SH-SY5Y (cell line): ENCODE results near the gene PCDHB5.

Experiments
- GATA2 ChIP-seq: IDR thresholded peaks from 2 replicates; pipeline ENCODE4 v1.6.1; 2011; ENCODE audit warnings: mild to moderate bottlenecking, low read depth, low read length
- GATA3 ChIP-seq: IDR thresholded peaks from 2 replicates; pipeline ENCODE4 v1.6.1; 2011; ENCODE audit warnings: low read depth, mild to moderate bottlenecking, low read length, moderate library complexity

The PCDHB5 gene

DNA sequence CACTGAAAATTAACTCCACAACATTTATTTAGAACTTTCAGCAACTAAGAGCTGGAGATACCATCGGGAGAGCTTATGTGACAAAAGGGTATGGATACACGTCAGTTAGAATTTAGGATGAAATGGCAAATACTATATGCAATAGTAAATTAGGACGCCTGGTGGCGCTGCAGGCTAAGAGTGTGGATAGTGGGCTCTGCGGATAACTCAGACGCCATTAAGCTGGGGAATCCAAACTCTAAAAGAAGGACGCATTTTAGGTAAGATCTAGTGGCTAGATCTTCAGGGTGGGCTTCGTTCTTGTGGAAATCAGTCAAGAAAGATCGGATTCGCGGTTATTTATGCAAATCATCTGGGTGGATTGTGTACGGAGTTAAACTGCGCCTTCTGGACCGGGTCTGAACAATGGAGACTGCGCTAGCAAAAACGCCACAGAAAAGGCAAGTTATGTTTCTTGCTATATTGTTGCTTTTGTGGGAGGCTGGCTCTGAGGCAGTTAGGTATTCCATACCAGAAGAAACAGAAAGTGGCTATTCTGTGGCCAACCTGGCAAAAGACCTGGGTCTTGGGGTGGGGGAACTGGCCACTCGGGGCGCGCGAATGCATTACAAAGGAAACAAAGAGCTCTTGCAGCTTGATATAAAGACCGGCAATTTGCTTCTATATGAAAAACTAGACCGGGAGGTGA lies at the start of gene PCDHB5:
Gene PCDHB5 (plus strand): TSS at position 177 of the 688 bp plus-strand sequence. CDS start 229 bp downstream, at position 406.
- no peak for TF ChIP-seq GATA2
- TF ChIP-seq GATA3, result no peak

GRCh38 chr5:141094481-141095262 lies 40.3 kb upstream of the PCDHB5 start, which contains the start of gene PCDHB2:
TSS of gene PCDHB2 (plus strand) at chr5:141094615. CDS start at chr5:141094791, 176 bp downstream.
- TF ChIP-seq GATA3, result no peak
- no peak for TF ChIP-seq GATA2

DNA sequence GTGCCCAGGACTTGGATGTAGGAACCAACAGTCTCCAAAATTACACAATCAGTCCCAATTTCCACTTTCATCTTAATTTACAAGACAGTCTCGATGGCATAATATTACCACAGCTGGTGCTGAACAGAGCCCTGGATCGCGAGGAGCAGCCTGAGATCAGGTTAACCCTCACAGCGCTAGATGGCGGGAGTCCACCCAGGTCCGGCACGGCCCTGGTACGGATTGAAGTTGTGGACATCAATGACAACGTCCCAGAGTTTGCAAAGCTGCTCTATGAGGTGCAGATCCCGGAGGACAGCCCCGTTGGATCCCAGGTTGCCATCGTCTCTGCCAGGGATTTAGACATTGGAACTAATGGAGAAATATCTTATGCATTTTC lies 39.8 kb upstream of the PCDHB5 start:
- no peak for TF ChIP-seq GATA2
- no peak for TF ChIP-seq GATA3

- TF ChIP-seq GATA3, result no peak
- no peak for TF ChIP-seq GATA2
Observed at GRCh38 chr5:141100243-141100805, 34.7 kb upstream of the PCDHB5 start, which contains the start of gene PCDHB3. TSS of gene PCDHB3 (plus strand) at chr5:141100473. CDS start at chr5:141100650, 177 bp downstream.

GRCh38 chr5:141101059-141101458 lies 33.9 kb upstream of the PCDHB5 start:
- TF ChIP-seq GATA2 (no peak), GATA3 (no peak)

DNA sequence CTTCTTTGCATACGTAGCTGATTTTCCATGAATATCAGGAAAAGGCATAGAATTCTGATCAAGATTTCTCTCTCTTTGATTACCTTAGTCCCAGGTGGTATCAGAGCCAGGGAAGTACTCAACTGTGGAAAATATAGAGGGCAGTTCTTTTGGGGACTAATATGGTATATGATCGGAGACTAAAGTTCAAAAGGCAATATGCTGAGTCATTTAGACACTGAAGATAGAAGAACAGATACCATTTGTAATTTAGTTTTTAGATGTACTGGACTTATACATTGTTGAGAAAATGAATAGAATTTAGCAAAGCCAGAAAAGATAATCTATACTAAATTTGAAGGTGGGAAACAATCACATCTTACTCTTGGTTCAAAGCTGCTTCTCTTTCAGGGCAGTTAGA lies 29.7 kb upstream of the PCDHB5 start:
- TF ChIP-seq GATA3, result no peak
- TF ChIP-seq GATA2, result no peak

GRCh38 chr5:141119250-141119649 lies 15.8 kb upstream of the PCDHB5 start:
- TF ChIP-seq GATA3, result no peak

DNA sequence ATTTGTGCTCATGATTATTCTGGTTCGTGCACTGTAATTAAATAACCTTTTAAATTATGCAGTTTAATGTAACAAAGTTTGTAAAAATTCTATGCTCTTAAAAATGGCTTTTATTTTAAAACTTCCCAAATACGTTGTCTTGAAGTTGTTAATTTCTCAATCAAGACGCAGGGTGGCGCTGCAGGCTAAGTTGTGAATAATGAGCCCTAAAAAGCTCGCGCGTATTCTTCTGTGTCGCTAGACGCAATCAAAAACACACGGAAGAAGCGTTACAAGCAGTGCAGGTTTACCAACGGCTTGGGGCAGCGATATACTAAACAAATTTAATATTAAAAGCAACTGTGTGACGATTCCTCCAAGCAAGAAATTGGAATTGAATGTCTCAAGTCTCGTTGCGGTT lies 13.4 kb upstream of the PCDHB5 start, which contains the start of gene PCDHB4:
Gene PCDHB4 (plus strand): TSS at position 256 of the 400 bp plus-strand sequence. CDS start 181 bp downstream, outside the sequence.
- TF ChIP-seq GATA2, result no peak
- no peak for TF ChIP-seq GATA3

- no peak for TF ChIP-seq GATA3
- no peak for TF ChIP-seq GATA2
Observed at GRCh38 chr5:141121985-141122384, 13.0 kb upstream of the PCDHB5 start.

DNA sequence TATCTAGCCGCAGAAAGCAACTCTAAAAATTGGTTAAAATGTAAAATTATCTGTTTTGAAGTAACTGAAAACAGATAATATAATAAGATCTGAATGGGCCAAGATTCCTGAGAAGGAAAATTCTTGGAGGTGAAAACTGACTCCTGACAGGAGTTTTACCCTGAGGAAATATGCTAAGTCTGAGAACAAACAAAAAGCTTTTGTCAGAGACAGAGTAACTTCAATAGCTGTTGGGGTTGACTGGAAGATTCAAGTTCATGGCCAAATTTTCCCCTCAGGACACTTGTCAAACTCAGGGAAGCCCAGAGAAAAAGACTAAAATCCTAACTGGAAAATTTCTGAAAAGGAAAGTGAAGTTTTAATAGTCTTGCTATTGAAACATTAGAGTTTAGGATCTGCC lies 7.7 kb upstream of the PCDHB5 start:
- TF ChIP-seq GATA2, result no peak
- TF ChIP-seq GATA3, result no peak

DNA sequence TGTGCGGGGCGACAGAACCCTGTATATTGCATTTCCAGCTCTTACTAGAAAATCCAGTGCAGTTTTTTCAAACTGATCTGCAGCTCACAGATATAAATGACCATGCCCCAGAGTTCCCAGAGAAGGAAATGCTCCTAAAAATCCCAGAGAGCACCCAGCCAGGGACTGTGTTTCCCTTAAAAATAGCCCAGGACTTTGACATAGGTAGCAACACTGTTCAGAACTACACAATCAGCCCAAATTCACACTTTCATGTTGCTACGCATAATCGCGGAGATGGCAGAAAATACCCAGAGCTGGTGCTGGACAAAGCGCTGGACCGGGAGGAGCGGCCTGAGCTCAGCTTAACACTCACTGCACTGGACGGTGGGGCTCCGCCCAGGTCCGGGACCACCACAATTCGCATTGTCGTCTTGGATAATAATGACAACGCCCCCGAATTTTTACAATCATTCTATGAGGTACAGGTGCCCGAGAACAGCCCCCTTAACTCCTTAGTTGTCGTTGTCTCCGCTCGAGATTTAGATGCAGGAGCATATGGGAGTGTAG lies 786 bp downstream of the PCDHB5 start:
- no peak for TF ChIP-seq GATA2
- TF ChIP-seq GATA3, result no peak

DNA sequence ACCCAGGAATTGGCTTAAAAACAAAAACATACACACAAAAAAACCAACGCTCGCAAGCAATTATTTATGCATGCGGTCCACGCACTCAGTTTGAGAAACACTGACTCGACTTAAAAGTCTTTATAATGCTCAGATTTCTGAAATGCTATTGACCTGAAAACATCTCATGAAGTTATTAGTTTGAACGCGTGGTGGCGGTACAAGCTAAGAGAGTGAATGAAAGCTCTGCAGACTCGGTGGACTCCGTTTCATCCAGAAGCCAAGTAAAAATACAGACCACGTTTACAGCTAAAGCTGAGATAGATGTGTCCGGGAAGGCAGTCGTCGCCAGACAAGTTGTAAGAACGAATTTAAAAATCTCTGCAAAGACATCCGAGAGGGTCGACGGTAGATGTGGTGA lies 14.8 kb downstream of the PCDHB5 start, which contains the start of gene PCDHB6:
Gene PCDHB6 (plus strand): TSS at position 246 of the 400 bp plus-strand sequence. CDS start 201 bp downstream, outside the sequence.
- TF ChIP-seq GATA2 (no peak), GATA3 (no peak)

DNA sequence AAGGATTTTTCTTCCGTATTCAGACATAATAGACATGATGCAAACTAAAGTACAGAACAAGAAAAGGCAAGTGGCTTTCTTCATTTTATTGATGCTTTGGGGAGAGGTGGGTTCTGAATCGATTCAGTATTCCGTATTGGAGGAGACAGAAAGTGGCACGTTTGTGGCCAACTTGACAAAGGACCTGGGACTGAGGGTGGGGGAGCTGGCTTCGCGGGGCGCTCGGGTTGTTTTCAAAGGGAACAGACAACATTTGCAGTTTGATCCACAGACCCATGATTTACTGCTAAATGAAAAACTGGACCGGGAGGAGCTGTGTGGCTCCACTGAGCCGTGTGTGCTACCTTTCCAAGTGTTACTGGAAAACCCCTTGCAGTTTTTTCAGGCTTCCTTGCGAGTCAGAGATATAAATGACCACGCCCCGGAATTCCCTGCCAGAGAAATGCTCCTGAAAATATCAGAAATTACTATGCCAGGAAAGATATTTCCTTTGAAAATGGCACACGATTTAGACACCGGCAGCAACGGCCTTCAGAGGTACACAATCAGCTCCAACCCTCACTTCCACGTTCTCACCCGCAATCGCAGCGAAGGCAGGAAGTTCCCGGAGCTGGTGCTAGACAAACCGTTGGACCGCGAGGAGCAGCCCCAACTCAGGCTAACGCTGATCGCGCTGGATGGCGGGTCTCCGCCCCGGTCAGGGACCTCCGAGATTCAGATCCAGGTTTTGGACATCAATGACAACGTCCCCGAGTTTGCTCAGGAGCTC lies 15.4 kb downstream of the PCDHB5 start:
- TF ChIP-seq GATA3 (no peak), GATA2 (no peak)

DNA sequence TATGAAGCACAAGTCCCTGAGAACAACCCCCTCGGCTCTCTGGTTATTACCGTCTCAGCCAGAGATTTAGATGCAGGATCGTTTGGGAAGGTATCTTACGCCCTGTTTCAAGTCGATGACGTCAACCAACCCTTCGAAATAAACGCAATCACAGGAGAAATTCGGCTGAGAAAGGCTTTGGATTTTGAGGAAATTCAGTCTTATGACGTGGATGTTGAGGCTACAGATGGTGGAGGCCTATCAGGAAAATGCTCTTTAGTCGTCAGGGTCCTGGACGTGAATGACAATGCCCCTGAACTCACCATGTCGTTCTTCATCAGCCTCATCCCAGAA lies 16.0 kb downstream of the PCDHB5 start:
- TF ChIP-seq GATA3, result no peak
- no peak for TF ChIP-seq GATA2

DNA sequence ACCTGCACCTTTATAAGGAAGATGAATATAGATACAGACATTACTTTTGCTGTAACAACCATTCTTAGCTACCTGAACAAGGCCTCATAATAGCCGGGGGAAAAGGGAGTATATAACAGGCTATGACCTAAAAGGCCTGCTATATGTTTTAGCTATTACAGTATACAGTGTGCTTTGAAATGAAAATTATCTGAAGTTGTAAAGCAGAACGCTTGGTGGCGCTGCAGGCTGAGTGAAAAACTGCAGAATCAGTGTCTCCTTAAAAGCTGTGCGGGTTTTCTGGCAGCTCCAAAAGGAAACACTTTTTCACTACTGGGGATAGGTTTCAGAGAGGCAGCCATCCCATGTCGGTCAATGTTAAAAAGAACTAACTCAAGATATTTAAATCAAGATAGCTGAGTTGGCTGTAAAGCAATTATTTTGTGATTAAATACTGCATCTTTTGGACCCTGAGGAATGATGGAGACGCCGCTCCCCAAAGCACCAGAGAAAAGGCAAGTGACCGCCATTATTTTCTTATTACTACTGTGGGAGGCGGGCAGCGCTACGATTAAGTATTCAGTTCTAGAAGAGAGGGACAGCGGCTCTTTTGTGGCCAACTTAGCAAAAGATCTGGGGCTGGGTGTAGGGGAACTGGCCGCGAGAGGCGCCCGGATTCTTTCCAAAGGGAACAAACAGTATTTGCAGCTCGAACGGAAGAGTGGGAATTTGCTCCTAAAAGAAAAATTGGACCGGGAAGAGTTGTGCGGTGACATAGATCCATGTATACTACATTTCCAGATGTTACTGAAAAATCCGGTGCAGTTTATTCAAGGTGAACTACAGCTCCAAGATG lies 20.8 kb downstream of the PCDHB5 start:
- TF ChIP-seq GATA2 (no peak), GATA3 (no peak)
